GM19324 (cell line): ENCODE data around the gene PDE1A.
"Not testable (repeated sequence)": the region's sequence is repeated elsewhere in the genome, so short reads cannot be mapped to it uniquely, and the experiment has no call there.

Experiments
- ATAC-seq: cut with Tn5 transposase; IDR thresholded peaks from one replicate; pipeline ENCODE4 v1.9.1; 2021; ENCODE audit warnings: mild to moderate bottlenecking, moderate library complexity; ENCODE audit not compliant: unreplicated experiment, low FRiP score

Gene PDE1A

GRCh38 chr2:182291296-182291695 lies 135.5 kb downstream of the PDE1A start:
- no peak for ATAC-seq

GRCh38 chr2:182283512-182283911 lies 143.3 kb downstream of the PDE1A start:
- ATAC-seq = no peak

GRCh38 chr2:182281276-182281675 lies 145.6 kb downstream of the PDE1A start:
- ATAC-seq = no peak

- ATAC-seq = no peak
Observed at GRCh38 chr2:182280118-182280517, 146.7 kb downstream of the PDE1A start.

- not testable (repeated sequence) for ATAC-seq
Observed at GRCh38 chr2:182276662-182277061, 150.2 kb downstream of the PDE1A start.

- no peak for ATAC-seq
Observed at GRCh38 chr2:182267971-182268370, 158.9 kb downstream of the PDE1A start.

GRCh38 chr2:182266909-182267308 lies 159.9 kb downstream of the PDE1A start:
- ATAC-seq = no peak

- ATAC-seq = no peak
Observed at GRCh38 chr2:182265718-182266117, 161.1 kb downstream of the PDE1A start.

GRCh38 chr2:182261860-182262387 lies 164.9 kb downstream of the PDE1A start:
- ATAC-seq = no peak

- ATAC-seq = no peak
Observed at GRCh38 chr2:182259629-182260150, 167.1 kb downstream of the PDE1A start.

- ATAC-seq = no peak
Observed at GRCh38 chr2:182252534-182252933, 174.3 kb downstream of the PDE1A start.

- no peak for ATAC-seq
Observed at GRCh38 chr2:182248898-182249297, 177.9 kb downstream of the PDE1A start.

- no peak for ATAC-seq
Observed at GRCh38 chr2:182248362-182248761, 178.5 kb downstream of the PDE1A start.

GRCh38 chr2:182247831-182248230 lies 179.0 kb downstream of the PDE1A start:
- no peak for ATAC-seq

- ATAC-seq = no peak
Observed at GRCh38 chr2:182245963-182246362, 180.9 kb downstream of the PDE1A start.

- ATAC-seq = no peak
Observed at GRCh38 chr2:182242609-182243008, 184.2 kb downstream of the PDE1A start.

- ATAC-seq = no peak
Observed at GRCh38 chr2:182241936-182242335, 184.9 kb downstream of the PDE1A start.

- ATAC-seq = peak; percentile 100
Observed at GRCh38 chr2:182240862-182241371, 185.9 kb downstream of the PDE1A start.

GRCh38 chr2:182230561-182230960 lies 196.3 kb downstream of the PDE1A start:
- no peak for ATAC-seq

GRCh38 chr2:182229297-182229696 lies 197.5 kb downstream of the PDE1A start:
- no peak for ATAC-seq

GRCh38 chr2:182228741-182229140 lies 198.1 kb downstream of the PDE1A start:
- no peak for ATAC-seq

- no peak for ATAC-seq
Observed at GRCh38 chr2:182228073-182228473, 198.8 kb downstream of the PDE1A start.

- ATAC-seq = no peak
Observed at GRCh38 chr2:182226807-182227206, 200.0 kb downstream of the PDE1A start.
